Ishikawa (cell line): ENCODE data around the gene ALPP.

Experiments used
- CEBPB ChIP-seq: IDR thresholded peaks from 2 replicates; pipeline ENCODE4 v1.6.1; 2012
- CREB1 ChIP-seq: IDR thresholded peaks from 2 replicates; pipeline ENCODE4 v1.6.1; 2012; ENCODE audit warnings: low read depth
- EGR1 ChIP-seq: IDR thresholded peaks from 2 replicates; pipeline ENCODE4 v1.6.1; 2012
- EP300 ChIP-seq: IDR thresholded peaks from 2 replicates; pipeline ENCODE4 v1.6.1; 2012; ENCODE audit warnings: borderline replicate concordance
- FOXM1 ChIP-seq: IDR thresholded peaks from 2 replicates; pipeline ENCODE4 v1.6.1; 2012; ENCODE audit warnings: low read depth, borderline replicate concordance
- NFIC ChIP-seq: IDR thresholded peaks from 2 replicates; pipeline ENCODE4 v1.6.1; 2012
- RAD21 ChIP-seq: IDR thresholded peaks from 2 replicates; pipeline ENCODE4 v1.6.1; 2012; ENCODE audit warnings: low read depth
- REST ChIP-seq: IDR thresholded peaks from 2 replicates; pipeline ENCODE4 v1.6.1; 2012; ENCODE audit warnings: low read depth, mild to moderate bottlenecking
- TCF12 ChIP-seq: IDR thresholded peaks from 2 replicates; pipeline ENCODE4 v1.6.1; 2012; ENCODE audit warnings: low read depth
- TEAD4 ChIP-seq: IDR thresholded peaks from 2 replicates; pipeline ENCODE4 v1.6.1; 2012
- YY1 ChIP-seq: IDR thresholded peaks from 2 replicates; pipeline ENCODE4 v1.6.1; 2012; ENCODE audit warnings: low read depth
- ZBTB7A ChIP-seq: IDR thresholded peaks from 2 replicates; pipeline ENCODE4 v1.6.1; 2012; ENCODE audit warnings: low read depth
- TF ChIP-seq, protein P1 (sequence below): IDR thresholded peaks from 2 replicates; pipeline ENCODE4 v1.6.1; 2012
- TF ChIP-seq, protein P2 (sequence below): IDR thresholded peaks from 2 replicates; pipeline ENCODE4 v1.6.1; 2012

Gene ALPP

GRCh38 chr2:232420463-232421188, 42.1 kb downstream of the ALPP start:
- no peak for TF ChIP-seq NFIC
- TF ChIP-seq ZBTB7A: peak; percentile 66; the same call in 1 of the 2 replicates
- no peak for TF ChIP-seq TEAD4
- TF ChIP-seq, protein P1, sequence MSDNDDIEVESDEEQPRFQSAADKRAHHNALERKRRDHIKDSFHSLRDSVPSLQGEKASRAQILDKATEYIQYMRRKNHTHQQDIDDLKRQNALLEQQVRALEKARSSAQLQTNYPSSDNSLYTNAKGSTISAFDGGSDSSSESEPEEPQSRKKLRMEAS: peak; percentile 49; the same call in 1 of the 2 replicates
- no peak for TF ChIP-seq EP300
- no peak for TF ChIP-seq REST
- no peak for TF ChIP-seq FOXM1

- no peak for TF ChIP-seq FOXM1
Measured at GRCh38 chr2:232421189-232421785, 42.7 kb downstream of the ALPP start.

GRCh38 chr2:232422051-232422450, 43.5 kb downstream of the ALPP start:
- TF ChIP-seq FOXM1: no peak
- no peak for TF ChIP-seq CEBPB
- TF ChIP-seq YY1: no peak
- TF ChIP-seq TEAD4: no peak
- no peak for TF ChIP-seq REST
- no peak for TF ChIP-seq CREB1
- no peak for TF ChIP-seq RAD21
- TF ChIP-seq NFIC: no peak
- TF ChIP-seq, protein P2, sequence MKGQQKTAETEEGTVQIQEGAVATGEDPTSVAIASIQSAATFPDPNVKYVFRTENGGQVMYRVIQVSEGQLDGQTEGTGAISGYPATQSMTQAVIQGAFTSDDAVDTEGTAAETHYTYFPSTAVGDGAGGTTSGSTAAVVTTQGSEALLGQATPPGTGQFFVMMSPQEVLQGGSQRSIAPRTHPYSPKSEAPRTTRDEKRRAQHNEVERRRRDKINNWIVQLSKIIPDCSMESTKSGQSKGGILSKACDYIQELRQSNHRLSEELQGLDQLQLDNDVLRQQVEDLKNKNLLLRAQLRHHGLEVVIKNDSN: no peak

- TF ChIP-seq RAD21: no peak
- no peak for TF ChIP-seq EGR1
- no peak for TF ChIP-seq EP300
- TF ChIP-seq CREB1: no peak
- TF ChIP-seq NFIC: no peak
- TF ChIP-seq TCF12: no peak
- TF ChIP-seq CEBPB: no peak
Measured at GRCh38 chr2:232431705-232432590, 53.4 kb downstream of the ALPP start.
